C1 segment of cervical spinal cord (tissue), 14 donors: ENCODE data around the gene ABHD16A.

ENCODE experiments used
- DNase-seq, 14 donors: peaks; one replicate each; lab custom pipeline; 2025; lab: John Stamatoyannopoulos, UW

ABHD16A gene

DNA sequence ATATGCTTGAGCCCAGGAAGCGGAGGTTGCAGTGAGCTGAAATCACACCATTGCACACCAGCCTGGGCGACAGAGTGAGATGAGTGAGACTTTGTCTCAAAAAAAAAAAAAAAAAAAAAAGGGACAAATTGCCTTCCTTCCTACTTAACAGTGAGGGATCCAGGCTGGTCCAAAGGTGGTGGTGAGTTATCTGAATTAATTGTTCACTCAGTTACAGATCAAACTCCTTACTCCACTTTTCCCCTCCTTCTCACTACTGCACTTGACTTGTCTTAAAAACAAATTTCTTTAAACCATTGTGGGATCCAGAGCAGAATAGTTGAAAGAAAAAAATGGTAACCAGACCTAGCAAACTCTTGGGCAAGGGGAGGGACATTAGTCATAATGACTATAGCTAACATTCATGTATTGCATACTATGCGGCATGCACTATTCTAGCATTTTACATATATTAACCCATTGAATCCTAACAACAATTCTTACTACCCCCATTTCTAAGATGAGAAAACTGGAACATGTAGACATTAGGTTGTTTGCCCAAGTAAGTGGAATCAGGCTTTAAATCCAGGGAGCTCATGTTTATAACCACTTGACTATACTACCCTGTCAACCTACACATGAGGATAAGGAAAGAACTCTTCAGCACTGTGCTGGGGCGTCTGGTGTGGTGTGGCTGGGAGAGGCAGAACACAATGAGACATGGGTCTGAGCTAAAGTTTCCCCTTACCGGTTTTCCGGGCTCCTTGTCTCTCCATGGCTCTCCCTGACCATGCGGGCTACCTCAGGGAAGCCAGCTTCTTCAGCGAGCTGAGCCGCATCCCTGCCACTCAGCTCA is 39.8 kb downstream of the ABHD16A start:
- DNase-seq: no peak

DNA sequence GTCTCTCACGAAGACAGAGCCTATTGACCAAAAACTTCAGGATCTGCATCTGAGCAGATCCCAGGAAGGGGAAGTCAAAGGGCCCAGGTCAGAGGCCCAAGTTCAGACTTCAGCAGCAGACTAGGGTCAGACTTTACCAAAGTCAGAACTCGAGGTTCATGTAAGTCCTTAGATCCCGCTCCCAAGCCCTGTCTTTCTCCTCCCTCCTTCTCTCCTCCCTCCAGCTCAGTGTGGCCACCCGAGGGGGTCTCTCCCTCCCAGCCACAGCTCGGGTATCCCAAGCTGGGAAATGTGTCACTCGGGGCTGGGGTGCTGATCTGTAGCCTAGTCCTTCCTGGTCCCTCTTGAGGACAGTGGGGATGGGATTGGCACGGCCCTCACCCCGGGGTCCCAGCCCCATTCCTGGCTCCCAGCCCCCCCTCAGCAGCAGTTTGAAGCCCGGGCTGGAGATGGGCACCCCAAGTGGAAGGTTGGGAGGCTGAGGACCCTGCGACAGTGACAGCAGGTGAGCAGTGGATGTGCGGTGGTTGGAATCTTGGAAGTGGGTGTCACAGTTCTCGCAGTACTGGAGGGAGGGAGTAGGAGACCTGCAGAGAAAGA is 40.9 kb downstream of the ABHD16A start:
- DNase-seq: no peak

DNA sequence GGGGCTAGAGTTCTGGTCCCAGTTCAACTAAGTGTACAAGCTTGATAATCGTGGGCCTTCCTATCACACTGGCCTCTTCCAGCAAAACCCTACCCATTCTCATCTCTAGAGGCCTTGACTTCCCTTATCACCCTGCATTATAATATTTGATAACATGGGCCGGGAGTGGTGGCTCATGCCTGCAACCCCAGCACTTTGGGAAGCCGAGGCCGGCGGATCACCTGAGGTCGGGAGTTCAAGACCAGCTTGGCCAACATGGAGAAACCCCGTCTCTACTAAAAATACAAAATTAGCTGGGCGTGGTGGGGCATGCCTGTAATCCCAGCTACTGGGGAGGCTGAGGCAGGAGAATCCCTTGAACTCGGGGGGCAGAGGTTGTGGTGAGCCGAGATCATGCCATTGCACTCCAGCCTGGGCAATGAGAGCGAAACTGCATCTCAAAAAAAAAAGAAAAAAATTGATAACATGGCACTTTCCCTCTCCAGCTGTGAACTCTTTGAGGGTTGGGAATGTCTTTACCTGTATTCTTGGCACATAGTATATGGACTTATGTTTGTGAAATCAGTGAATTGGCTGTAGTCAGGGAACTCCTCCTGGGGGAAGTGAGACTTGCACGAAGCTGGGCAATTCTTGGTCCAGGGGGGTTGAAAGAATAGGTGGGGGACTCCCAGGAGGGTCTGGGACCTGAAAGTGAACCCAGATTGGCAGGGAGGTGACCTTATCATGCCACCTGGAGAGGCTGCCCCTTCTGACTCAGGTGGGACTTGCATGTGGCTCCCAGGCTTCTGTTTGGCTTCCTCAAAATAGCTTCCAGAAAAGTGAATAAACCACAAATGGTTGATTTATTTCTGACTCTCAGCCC is 41.6 kb downstream of the ABHD16A start:
- DNase-seq: no peak

DNA sequence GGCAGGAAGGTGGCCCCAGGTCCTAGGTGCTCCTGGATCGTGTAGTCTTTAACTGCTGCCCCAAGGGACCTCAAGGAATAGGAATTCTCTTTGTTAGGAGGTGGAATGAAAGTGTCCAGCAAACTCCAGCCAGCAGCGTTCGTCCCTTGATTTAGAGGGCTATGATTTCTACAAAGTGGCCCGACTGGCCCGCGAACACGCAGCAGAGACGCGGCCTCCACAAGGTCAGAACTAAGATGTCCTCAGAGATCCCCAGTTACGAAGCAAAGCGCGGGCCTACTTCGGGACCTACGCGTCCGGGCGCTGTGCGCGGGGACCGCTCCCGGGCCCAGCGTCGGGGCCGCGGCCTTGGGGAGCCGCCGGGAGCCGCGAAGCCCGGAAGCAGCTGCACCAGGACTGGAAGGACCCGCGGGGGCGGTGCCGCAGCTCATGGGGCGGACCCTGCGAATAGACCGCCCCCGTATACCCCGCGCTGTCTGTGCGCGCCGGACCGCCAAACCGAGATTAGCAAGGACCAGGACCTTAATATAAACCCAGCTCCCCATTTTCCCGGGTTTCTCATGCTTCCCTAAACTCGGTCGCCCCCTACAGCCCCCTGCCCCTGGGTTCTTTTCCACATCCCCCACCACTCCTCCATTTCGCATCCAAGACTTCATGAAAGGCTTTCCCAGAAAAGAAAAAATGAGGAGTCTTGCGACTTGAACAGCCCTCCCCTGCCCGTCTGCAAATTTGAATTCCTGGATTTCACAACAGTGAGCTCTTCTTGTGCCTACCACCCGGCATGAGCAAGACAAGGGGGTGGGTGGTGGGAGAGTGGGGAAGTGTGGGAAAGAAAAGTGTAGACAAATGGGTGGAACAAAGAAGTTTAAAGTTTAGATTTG is 42.5 kb downstream of the ABHD16A start, which contains the start of gene C6orf47:
Gene C6orf47, minus strand, starts transcription at position 398 of the 881 bp plus-strand sequence. CDS start 831 bp downstream, outside the sequence.
- peak in 13 of 14 donors; percentile 27 to 83 (median 57) for DNase-seq

DNA sequence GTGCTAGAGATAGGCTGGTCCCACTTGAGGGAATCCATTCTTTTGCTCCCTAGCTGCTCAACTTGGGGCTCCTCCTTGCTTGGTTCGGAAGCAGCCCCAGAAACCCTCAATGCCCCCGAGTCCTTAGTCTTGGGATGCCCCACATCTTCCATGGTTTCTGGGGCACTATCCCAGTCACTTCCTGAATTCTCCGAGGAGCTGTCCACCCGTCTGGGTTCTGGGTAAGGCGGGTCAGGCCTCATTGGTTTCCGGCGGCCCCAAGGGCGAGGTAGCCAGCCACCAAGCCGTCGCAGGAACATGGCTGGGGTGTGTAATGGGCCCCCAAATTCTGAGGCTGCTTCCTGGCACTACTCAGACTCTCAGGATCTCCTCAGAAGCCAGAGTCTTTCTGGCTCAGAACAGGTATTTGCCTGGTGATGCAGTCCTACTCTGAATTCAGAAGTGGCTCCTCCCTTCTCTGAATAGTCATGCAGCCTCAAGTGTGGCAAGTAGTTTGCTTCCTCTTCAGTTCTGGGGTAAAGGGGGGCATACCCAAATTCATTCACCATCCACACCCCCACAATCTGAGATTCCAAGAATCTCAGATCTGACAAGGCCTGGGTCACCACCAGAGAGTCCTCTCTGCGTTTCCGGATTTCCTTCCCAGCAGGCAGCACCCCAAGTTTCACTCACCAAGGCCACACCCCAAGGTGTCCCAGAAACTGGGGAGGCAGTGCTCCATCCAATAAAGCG is 43.3 kb downstream of the ABHD16A start:
- DNase-seq: peak in 1 of 14 donors; percentile 38

DNA sequence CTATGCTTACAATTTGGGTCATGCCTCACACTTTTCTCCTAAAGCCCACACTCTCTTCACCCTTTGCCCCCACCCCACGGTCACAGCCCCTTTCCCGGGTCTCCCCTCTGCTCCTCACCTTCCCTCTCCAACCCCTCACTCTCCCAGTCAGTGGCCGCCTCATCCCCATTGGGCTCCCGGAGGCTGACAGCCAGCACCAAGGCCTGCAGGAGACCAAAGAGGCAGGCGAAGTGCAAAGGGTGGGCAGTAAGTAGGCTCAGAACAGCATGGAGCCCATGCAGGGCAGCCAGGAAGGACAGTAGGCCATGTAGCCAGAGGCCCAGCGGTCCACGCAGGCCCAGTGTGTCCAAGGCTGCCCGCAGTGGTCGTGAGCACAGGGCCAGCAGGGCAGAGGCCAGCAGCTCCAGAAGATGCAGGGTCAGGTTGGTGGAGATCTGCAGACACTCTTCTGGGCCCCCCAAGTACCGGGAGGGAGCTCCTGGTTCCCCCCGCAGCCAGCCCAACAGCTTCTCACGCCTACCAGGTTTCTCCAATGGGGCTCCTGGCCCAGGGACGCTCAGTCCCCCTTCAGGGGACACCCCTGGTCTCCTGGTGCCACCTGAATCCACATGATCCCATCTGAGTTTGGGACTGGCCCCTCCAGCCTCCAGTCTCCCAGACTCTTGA is 44.0 kb downstream of the ABHD16A start:
- no peak for DNase-seq

DNA sequence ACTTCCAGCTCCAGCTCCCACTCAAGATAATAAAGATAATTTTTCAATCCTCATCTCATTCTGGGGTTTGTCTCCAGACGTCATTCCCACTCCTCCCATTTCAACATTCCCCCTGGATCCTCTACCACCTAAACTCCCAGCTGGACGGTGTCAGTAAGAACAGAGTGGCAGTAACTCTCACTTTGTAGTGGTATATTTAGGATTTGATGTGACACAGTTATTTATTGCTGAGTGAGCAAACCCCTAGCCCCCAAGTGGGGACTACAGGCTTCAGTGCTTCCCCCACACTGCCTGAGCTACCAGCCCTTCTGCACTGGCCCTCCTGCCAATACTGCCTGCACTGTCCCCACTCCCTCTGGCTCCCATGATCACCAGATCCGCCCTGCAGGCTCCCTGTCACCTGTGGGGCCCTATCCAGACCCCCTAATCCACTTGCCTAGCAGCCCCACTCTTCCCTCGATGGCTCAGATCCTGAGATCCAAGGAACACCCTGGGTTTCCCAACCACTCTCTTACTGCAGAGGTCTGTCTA is 44.9 kb downstream of the ABHD16A start:
- DNase-seq: no peak

DNA sequence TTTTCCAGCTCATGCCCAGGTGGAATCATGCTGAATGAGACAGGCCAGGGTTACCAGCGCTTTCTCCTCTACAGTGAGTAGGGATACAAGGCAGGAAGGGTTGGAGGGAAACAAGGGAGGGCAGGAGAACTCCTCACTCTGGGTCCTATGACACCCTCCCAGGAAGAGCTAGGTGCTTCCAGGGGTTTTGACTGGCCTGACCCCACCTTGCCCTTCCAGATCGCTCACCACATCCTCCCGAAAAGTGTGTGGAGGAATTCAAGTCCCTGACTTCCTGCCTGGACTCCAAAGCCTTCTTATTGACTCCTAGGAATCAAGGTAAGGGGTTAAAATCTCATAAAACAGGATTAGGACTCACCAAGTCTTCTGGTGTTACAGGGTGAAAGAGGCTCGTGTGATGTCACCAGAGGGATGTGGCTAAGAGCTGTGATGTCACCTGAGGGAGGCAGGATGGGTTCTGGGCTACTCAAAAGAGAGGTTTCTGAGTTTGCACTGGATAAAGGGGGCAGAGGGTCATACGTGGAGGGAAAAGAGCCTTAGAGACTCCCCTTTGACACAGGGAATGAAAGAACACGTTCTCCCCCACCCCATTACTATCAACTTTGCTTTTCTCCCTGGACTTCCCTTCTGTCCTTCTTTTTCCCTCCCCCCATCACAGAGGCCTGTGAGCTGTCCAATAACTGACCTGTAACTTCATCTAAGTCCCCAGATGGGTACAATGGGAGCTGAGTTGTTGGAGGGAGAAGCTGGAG is 45.5 kb downstream of the ABHD16A start:
- no peak for DNase-seq

DNA sequence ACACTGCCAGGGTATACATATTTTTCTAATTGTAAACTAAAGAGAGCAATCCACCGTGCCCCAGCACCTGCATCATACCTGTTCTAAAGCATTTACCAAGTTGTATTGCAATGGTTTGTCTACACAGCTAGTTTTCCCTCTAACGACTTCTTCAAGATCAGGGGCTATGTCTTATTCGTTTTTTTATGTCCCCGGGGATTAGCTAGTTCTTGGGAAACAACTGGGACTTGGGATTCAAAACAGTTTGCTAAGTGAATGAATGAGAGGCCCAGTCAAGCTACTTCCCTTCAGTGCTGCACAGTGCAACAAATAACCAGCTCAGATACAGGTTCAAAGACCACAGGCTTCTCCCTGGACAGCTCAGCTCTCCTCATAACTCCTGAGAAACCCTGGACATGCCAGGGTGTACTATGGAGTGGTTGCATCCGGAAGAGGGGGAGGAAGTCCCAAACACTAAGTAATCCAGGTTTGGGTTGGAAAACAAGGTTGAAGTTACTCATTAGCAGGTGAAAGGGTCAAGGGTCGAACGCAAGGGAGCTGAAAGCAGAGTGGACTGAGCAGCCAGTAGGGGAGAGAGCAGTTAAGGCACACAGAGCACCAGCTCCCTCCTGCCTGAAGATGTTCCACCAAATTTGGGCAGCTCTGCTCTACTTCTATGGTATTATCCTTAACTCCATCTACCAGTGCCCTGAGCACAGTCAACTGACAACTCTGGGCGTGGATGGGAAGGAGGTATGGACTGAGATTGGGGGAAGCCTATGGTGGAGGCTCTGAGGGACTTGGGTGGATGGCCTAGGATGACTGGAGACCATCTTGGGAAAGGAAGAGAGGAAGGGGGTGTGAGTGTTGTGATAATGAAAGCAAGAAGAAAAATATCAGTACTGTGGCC is 47.5 kb downstream of the ABHD16A start, which contains the start of gene APOM:
Gene APOM, plus strand, starts transcription at position 546 of the 889 bp plus-strand sequence. Its CDS starts 73 bp downstream, at position 619.
- no peak for DNase-seq

DNA sequence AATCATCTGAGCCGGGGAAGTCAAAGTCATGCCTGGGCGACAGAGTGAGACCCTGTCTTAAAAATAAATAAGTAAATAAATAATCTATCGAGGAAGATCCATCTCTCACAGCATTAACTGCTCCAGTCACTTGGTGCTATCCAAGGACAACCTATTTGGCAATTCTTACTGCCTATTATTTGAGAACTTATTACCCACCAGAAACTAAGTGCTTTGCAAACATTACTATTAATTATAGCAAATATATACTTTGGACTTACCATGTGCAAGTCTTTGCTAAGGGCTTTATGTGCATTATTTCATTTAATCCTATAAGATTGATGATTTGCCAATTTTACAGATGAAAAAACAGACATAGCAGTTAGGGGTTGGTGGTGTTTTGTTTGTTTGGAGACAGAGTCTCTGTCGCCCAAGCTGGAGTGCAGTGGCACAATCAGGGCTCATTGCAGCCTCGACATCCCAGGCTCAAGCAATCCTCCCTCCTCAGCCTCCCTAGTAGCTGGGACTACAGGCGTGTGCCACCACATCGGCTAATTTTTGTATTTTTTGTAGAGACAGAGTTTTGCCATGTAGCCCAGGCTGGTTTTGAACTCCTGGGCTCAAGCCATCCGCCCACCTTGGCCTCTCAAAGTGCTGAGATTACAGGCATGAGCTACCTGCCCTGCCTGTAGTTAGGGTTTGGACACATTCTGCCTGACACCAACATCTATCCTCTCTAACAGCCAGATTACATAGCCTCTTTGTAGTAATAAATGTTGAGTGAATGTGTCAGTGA is 48.4 kb downstream of the ABHD16A start:
- no peak for DNase-seq

DNA sequence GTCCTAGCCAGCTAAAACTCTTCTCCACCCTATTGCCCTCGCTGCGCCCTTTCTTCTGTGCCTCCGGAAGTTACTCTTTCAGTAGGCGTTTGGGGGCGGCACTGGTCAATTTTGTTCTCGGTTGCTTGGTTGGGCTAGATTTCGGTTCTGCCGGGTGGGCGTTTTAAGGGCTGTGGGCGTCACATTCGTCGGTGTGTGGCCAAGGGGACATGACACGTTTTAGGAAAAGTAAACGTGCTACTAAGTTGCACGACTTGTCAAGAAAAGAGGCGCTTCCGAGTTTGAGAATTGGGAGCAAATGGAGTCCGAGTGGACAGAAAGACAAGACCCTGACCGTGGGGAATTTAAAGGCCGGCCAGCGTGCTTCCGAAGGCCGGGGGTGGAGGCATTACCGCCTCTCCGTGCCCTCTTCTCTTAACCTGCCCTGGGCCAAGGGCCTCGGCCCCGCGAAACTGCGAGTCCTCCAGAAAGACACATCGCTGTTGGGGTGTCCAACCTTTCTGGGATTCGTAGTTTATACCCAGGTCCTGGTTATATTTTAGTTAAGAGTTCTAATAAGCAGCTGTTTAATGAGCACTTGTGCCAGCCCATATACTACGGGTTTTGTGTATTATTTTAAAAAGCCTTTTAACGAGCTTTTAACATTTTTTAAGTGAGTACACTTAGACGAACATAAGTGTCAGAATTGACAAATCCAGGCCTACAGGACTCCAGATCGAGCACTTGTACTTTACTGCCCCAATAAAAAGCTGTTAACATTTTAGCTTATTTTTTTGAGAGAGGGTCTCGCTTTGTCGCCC is 50.0 kb downstream of the ABHD16A start:
- peak in 5 of 14 donors; percentile 94 to 96 (median 94) for DNase-seq

DNA sequence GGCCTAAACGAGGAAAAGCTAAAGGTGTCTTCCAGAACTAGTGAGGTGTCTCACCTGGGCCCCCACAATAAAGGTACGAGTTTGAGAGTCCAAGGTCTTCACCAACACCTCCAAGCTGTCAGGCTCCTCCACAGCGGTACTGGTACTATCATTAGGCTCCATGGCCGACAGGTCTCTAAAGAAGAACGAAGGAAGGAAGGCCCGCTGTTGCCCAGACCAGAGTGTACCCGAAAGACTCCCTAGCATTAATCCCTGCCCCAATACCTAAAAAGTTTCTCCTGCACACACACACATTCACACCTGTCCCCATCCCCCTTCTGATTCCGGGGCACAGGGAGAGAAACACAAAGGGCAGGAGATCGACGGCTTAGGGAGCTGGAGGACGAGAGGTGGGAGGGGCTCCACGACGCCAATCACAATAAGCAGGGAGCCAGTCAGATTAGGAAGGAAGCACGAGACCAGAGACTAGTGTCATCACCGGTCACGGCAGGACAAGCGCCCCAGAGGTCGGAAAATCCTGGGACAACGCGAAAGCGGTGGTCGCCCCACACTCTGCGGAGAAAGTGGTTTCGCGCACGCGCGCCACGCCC is 51.4 kb downstream of the ABHD16A start:
- peak in 3 of 14 donors; percentile 78 to 83 (median 80) for DNase-seq

DNA sequence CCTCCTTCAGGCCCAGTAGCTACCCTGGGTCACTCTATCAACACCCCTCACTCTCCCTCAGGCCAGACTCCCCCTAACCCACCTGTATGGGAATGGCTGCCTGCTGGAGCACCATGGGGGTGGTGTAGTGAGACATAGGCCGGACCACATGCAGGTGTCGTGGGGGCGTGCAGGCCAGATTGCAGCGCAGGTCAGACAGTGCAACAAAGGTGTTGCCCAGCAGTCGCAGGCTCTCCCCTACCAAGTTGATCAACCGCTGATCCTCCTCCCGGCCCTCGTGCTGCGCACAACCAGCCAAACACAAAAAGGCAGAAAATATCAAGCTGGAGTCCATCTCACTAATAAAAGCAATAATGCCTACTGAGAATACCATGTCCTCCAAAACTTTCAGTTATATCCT is 57.8 kb downstream of the ABHD16A start:
- DNase-seq: no peak

DNA sequence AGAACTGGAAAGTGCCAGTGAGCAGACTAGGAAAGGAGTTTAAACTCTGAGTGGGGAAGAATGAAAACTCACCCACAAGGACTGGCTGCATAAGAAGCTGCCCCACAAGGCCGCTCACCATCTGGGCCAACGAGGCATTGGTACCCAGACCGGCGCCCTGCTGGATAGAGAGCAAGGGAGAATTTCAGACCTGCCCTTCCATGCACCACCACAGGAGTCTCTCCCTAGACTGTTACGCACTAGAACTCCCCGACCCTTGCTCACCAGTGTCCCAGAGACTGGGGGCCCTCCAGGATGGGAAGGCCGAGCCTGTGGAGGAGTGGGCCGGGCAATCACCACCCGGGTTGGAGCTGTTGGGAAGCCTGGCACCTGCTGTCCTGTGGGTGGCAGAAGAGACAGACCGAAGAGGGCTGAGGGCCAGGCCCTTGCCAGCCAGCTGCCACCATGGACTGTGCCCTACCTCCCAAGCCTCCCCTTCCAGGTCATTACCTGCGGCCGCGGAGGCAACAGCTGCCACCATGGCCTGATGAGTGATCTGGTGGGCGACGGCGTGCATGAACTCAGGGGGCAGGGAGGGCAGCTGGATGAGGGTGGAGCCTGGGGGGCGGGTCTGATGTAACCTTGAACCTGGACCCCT is 59.2 kb downstream of the ABHD16A start:
- no peak for DNase-seq
